NCI-H187 (cell line): ENCODE measurements around the gene LRPAP1.
"Not testable (repeated sequence)": the region's sequence is repeated elsewhere in the genome, so short reads cannot be mapped to it uniquely, and the experiment has no call there.

Experiments used
- DNase-seq, 2 experiments: peaks; one replicate each; lab custom pipeline; 2025; lab: John Stamatoyannopoulos, UW

Gene LRPAP1

GRCh38 chr4:3461515-3462291 is 70.5 kb downstream of the LRPAP1 start:
- DNase-seq, result no peak

GRCh38 chr4:3460926-3461325 is 71.3 kb downstream of the LRPAP1 start:
- DNase-seq, result no peak

GRCh38 chr4:3459156-3459555 is 73.1 kb downstream of the LRPAP1 start:
- not testable (repeated sequence) for DNase-seq

GRCh38 chr4:3458371-3458770 is 73.9 kb downstream of the LRPAP1 start:
- no peak for DNase-seq

GRCh38 chr4:3455596-3455995 is 76.6 kb downstream of the LRPAP1 start:
- not testable (repeated sequence) for DNase-seq
